Neural cell (in vitro differentiated cells): ENCODE measurements around the gene CD3G. TPM values are rescaled to one million over a fixed set of nuclear protein-coding genes. Genes with fewer than 3 reads are reported as not detected.

ENCODE experiments used
- H2AFZ ChIP-seq: fragments of 200-600, 300-800 bp; sonication (generic), shearing (Covaris generic); 2 replicates; pipeline ENCODE4 v1.6.0; 2014; ENCODE audit warnings: low read depth, mild to moderate bottlenecking, antibody characterized with exemption, low read length, moderate library complexity
- H3F3A ChIP-seq: fragments of 200-600 bp; shearing (Covaris generic); 2 replicates; pipeline ENCODE4 v1.6.1; 2016; ENCODE audit warnings: mild to moderate bottlenecking, moderate library complexity, mixed read lengths, antibody characterized with exemption, low read length; ENCODE audit not compliant: insufficient read depth, poor library complexity, severe bottlenecking
- H3K27ac ChIP-seq: fragments of 200-600, 300-800 bp; sonication (generic), shearing (Covaris generic); 2 replicates; pipeline ENCODE4 v1.5.1; 2014; ENCODE audit warnings: mild to moderate bottlenecking, low read length, moderate library complexity
- H3K27me3 ChIP-seq: fragments of 300-800, 200-600 bp; sonication (generic), shearing (Covaris generic); 2 replicates; pipeline ENCODE4 v1.6.0; 2014; ENCODE audit warnings: mild to moderate bottlenecking, low read depth, low read length, moderate library complexity; ENCODE audit not compliant: insufficient read depth
- H3K36me3 ChIP-seq: fragments of 300-800, 200-600 bp; sonication (generic), shearing (Covaris generic); 2 replicates; pipeline ENCODE4 v1.5.1; 2014; ENCODE audit warnings: mild to moderate bottlenecking, antibody characterized with exemption, low read length, moderate library complexity; ENCODE audit not compliant: insufficient read depth
- H3K4me2 ChIP-seq: fragments of 300-800, 200-600 bp; sonication (generic), shearing (Covaris generic); 2 replicates; pipeline ENCODE4 v1.6.0; 2014; ENCODE audit warnings: mild to moderate bottlenecking, low read length
- H3K4me3 ChIP-seq: fragments of 300-800, 200-600 bp; sonication (generic), shearing (Covaris generic); 2 replicates; pipeline ENCODE4 v1.5.1; 2014; ENCODE audit warnings: mild to moderate bottlenecking, low read length, moderate library complexity
- H3K79me2 ChIP-seq: fragments of 200-600 bp; shearing (Covaris generic); replicated peaks from 2 replicates; pipeline ENCODE4 v1.6.0; 2014; ENCODE audit warnings: mild to moderate bottlenecking, low read length, moderate library complexity; ENCODE audit not compliant: insufficient read depth
- H3K9ac ChIP-seq: fragments of 300-800, 200-600 bp; sonication (generic), shearing (Covaris generic); 2 replicates; pipeline ENCODE4 v1.6.1; 2016; ENCODE audit warnings: mild to moderate bottlenecking, low read length, mixed read lengths
- H3K9me2 ChIP-seq: fragments of 200-600 bp; shearing (Covaris generic); 2 replicates; pipeline ENCODE4 v1.6.1; 2016; ENCODE audit warnings: mild to moderate bottlenecking, low read length, mixed read lengths; ENCODE audit not compliant: insufficient read depth
- H3K9me3 ChIP-seq: fragments of 200-600, 300-800 bp; sonication (generic), shearing (Covaris generic); 2 replicates; pipeline ENCODE4 v1.6.1; 2016; ENCODE audit warnings: mild to moderate bottlenecking, mixed run types, low read length, moderate library complexity, mixed read lengths
- H4K20me1 ChIP-seq: fragments of 200-600 bp; shearing (Covaris generic); 2 replicates; pipeline ENCODE4 v1.6.1; 2016; ENCODE audit warnings: mild to moderate bottlenecking, mixed run types; ENCODE audit not compliant: insufficient read depth
- CTCF ChIP-seq: fragments of 450-650 bp; IDR thresholded peaks from 2 replicates; pipeline ENCODE4 v1.5.1; 2014; ENCODE audit warnings: antibody characterized with exemption, mild to moderate bottlenecking, moderate library complexity; ENCODE audit not compliant: poor library complexity, severe bottlenecking
- EP300 ChIP-seq: fragments of 450-650 bp; conservative IDR thresholded peaks from 2 replicates; pipeline ENCODE4 v1.6.1; 2014; ENCODE audit warnings: antibody characterized with exemption, mild to moderate bottlenecking, moderate library complexity; ENCODE audit not compliant: poor library complexity, severe bottlenecking
- EZH2 ChIP-seq: fragments of 200-600, 300-800 bp; shearing (Covaris generic), sonication (generic); IDR thresholded peaks from 2 replicates; pipeline ENCODE4 v1.6.1; 2014; ENCODE audit warnings: antibody characterized with exemption, low read length, borderline replicate concordance, mild to moderate bottlenecking; ENCODE audit not compliant: insufficient read depth, poor library complexity, severe bottlenecking
- MXI1 ChIP-seq: fragments of 450-650 bp; conservative IDR thresholded peaks from 2 replicates; pipeline ENCODE4 v1.6.1; 2014; ENCODE audit warnings: antibody characterized with exemption, mild to moderate bottlenecking; ENCODE audit not compliant: poor library complexity, severe bottlenecking
- POLR2AphosphoS5 ChIP-seq: IDR thresholded peaks from 2 replicates; pipeline ENCODE4 v1.6.1; 2012
- RAD21 ChIP-seq: fragments of 450-650 bp; conservative IDR thresholded peaks from 2 replicates; pipeline ENCODE4 v1.6.1; 2014; ENCODE audit warnings: antibody characterized with exemption, mild to moderate bottlenecking, moderate library complexity
- REST ChIP-seq: IDR thresholded peaks from 2 replicates; pipeline ENCODE4 v1.6.1; 2012; ENCODE audit warnings: borderline replicate concordance
- SMC3 ChIP-seq: fragments of 450-650 bp; conservative IDR thresholded peaks from 2 replicates; pipeline ENCODE4 v1.6.1; 2014; ENCODE audit warnings: antibody characterized with exemption, mild to moderate bottlenecking, moderate library complexity; ENCODE audit not compliant: poor library complexity
- TAF1 ChIP-seq: IDR thresholded peaks from 2 replicates; pipeline ENCODE4 v1.6.1; 2012; ENCODE audit warnings: low read depth
- polyA minus RNA-seq: library from RNA; depleted of rRNA, polyadenylated mRNA; stranded (reverse); fragments of >200 nt; gene quantifications from 2 replicates; pipeline ENCODE4 v1.2.3, GENCODE V29; 2014
- polyA plus RNA-seq: library from polyadenylated mRNA; depleted of rRNA; stranded (reverse); fragments of >200 nt; gene quantifications from 2 replicates; pipeline ENCODE4 v1.2.3, GENCODE V29; 2014

Gene CD3G
- polyA plus RNA-seq, result not detected in 2 replicates
- polyA minus RNA-seq, result not detected in 2 replicates

GRCh38 chr11:118343981-118344515, at the start of gene CD3G:
Gene CD3G (plus strand): TSS chr11:118344344. CDS start chr11:118344424, 80 bp downstream.
- Histone ChIP-seq H3K4me3 (no peak within 1 kb of the TSS), H3K9me3 (no peaks in the 10 kb centered on the region), H3K27me3 (peaks cover 6% of the 10 kb centered on the region), H3K27ac (no peak within 1 kb of the TSS), H3K79me2 (no peaks in the 10 kb centered on the region), H3K36me3 (no peaks in the 10 kb centered on the region), H4K20me1 (no peaks in the 10 kb centered on the region), H3K9ac (no peak within 1 kb of the TSS), H2AFZ (no peak within 1 kb of the TSS), H3F3A (no peaks in the 10 kb centered on the region), H3K9me2 (no peaks in the 10 kb centered on the region), H3K4me2 (no peak within 1 kb of the TSS)
- no peak for TF ChIP-seq REST
- TF ChIP-seq EP300, result no peak
- no peak for TF ChIP-seq CTCF
- no peak for TF ChIP-seq MXI1
- no peak for TF ChIP-seq TAF1
- no peak for TF ChIP-seq EZH2
- no peak for TF ChIP-seq SMC3
- no peak for TF ChIP-seq RAD21
- TF ChIP-seq POLR2AphosphoS5, result no peak

- no peaks in the 10 kb centered on the region for H3K79me2 ChIP-seq
- H3K27me3 ChIP-seq, result no peaks in the 10 kb centered on the region
- H4K20me1 ChIP-seq, result no peaks in the 10 kb centered on the region
- no peak overlapping the region for H3K4me3 ChIP-seq
- no peaks in the 10 kb centered on the region for H3F3A ChIP-seq
- TF ChIP-seq POLR2AphosphoS5 (no peak), TAF1 (no peak), REST (no peak), CTCF (no peak), SMC3 (no peak), MXI1 (no peak), RAD21 (no peak), EZH2 (no peak), EP300 (no peak)
- no peak overlapping the region for H3K27ac ChIP-seq
- no peak overlapping the region for H3K4me2 ChIP-seq
- H3K9me2 ChIP-seq, result no peaks in the 10 kb centered on the region
- H3K9me3 ChIP-seq, result no peaks in the 10 kb centered on the region
- no peaks in the 10 kb centered on the region for H3K36me3 ChIP-seq
- no peak overlapping the region for H3K9ac ChIP-seq
- no peak overlapping the region for H2AFZ ChIP-seq
Observed at GRCh38 chr11:118295199-118295598, 48.9 kb upstream of the CD3G start.
